IgD-negative memory B cell (primary cell): ENCODE measurements around the gene SLC45A3. TPM values are rescaled to one million over a fixed set of nuclear protein-coding genes. Genes with fewer than 3 reads are reported as not detected.
"Not testable (repeated sequence)": the region's sequence is repeated elsewhere in the genome, so short reads cannot be mapped to it uniquely, and the experiment has no call there.

Source experiments
- H3K27ac Mint-ChIP-seq, 3 donors: one replicate each; pipeline ENCODE4 v1.8.0; 2020 to 2022; ENCODE audit warnings: mild to moderate bottlenecking in 3 of 3, mixed read lengths in 3 of 3, moderate library complexity in 1 of 3
- H3K27me3 Mint-ChIP-seq: one replicate; pipeline ENCODE4 v1.8.0; 2021; ENCODE audit warnings: mixed read lengths
- H3K36me3 Mint-ChIP-seq: one replicate; pipeline ENCODE4 v1.8.0; 2020; ENCODE audit warnings: mild to moderate bottlenecking, mixed read lengths
- H3K4me1 Mint-ChIP-seq, 3 donors: one replicate each; pipeline ENCODE4 v1.8.0; 2020 to 2022; ENCODE audit warnings: mixed read lengths in 3 of 3, mild to moderate bottlenecking in 1 of 3
- H3K4me3 Mint-ChIP-seq, 4 donors: one replicate each; pipeline ENCODE4 v1.8.0; 2020 to 2022; ENCODE audit warnings: mild to moderate bottlenecking in 4 of 4, mixed read lengths in 4 of 4, moderate library complexity in 3 of 4
- H3K9me3 Mint-ChIP-seq, 3 donors: one replicate each; pipeline ENCODE4 v1.8.0; 2020 to 2021; ENCODE audit warnings: mixed read lengths in 3 of 3, mild to moderate bottlenecking in 1 of 3
- polyA plus RNA-seq: library from polyadenylated mRNA; unstranded; fragments of 300-500 nt; fragmentation: Illumina TruSeq; gene quantifications from one replicate; pipeline ENCODE4 v1.2.3, GENCODE V29; 2021

Gene SLC45A3
- polyA plus RNA-seq: 1.9 TPM

DNA sequence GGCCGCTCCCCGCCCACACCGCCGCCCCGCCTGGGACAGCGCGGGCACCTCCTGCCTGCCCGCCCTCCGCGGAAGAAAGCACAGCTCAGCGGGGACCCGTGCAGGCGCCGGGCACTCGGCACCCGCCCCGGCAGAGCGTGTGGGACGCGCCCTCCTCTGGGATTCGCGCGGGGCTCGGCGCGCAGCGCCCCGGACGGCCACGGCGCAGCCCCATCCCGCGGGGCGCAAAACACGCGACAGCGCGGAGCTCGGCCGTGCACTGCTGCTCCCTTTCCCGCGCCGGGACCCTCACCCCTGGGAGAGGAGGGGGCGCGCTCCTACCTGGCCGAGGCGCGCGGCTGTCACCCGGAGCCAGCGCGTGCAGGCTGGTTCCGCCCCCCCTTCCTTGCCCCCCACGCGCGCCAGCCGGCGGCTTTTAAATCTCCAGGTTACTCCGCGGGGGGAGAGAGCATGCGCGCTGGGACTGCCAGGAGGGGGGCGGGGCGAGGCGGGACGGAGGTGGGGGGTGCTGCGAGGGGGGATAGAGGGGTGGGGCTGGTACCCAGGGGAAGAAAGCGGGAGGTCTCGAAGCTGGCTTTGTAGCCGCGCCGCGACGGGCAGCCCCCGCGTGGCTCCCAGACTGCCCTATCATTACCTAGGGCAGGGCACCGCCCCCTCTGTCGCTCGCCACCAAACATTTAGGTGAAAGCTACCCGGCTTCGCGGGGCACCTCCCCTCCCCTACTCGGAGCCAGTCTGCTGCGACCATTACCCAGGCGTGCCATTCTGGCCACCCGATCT lies at the start of gene SLC45A3:
SLC45A3 (minus strand) TSS at position 437 of the 779 bp plus-strand sequence. CDS start 15,853 bp downstream, outside the sequence.
- Mint-ChIP-seq H3K36me3 (no peaks in the 10 kb centered on the region), H3K27me3 (no peaks in the 10 kb centered on the region), H3K27ac (peak within 1 kb of the TSS; percentile 67 to 74 (median 71)), H3K9me3 (no peaks in the 10 kb centered on the region), H3K4me3 (peak within 1 kb of the TSS; percentile 87 to 92 (median 92)), H3K4me1 (peaks cover 11 to 25% (median 17%) of the 10 kb centered on the region in 3 donors)

- Mint-ChIP-seq H3K4me1 (peaks cover 2 to 18% (median 6%) of the 10 kb centered on the region in 3 donors), H3K9me3 (no peaks in the 10 kb centered on the region), H3K27me3 (no peaks in the 10 kb centered on the region), H3K36me3 (peaks cover 4% of the 10 kb centered on the region), H3K4me3 (no peak overlapping the region), H3K27ac (no peak overlapping the region)
Measured at GRCh38 chr1:205726619-205727125, 46.4 kb upstream of the SLC45A3 start.

GRCh38 chr1:205725514-205725913 lies 45.2 kb upstream of the SLC45A3 start:
- Mint-ChIP-seq H3K27ac (peak overlapping the region in 1 of 3 donors; percentile 47), H3K9me3 (no peaks in the 10 kb centered on the region), H3K4me3 (no peak overlapping the region), H3K36me3 (peaks cover 4% of the 10 kb centered on the region), H3K4me1 (peaks cover 0 to 10% (median 0%) of the 10 kb centered on the region in 3 donors), H3K27me3 (no peaks in the 10 kb centered on the region)

GRCh38 chr1:205720740-205721139 lies 40.4 kb upstream of the SLC45A3 start:
- not testable (repeated sequence) for H3K36me3 Mint-ChIP-seq, H3K27me3 Mint-ChIP-seq, H3K4me1 Mint-ChIP-seq, H3K4me3 Mint-ChIP-seq, H3K9me3 Mint-ChIP-seq, H3K27ac Mint-ChIP-seq

- Mint-ChIP-seq H3K36me3 (peaks cover 5% of the 10 kb centered on the region), H3K27me3 (no peaks in the 10 kb centered on the region), H3K27ac (peak overlapping the region in 1 of 3 donors; percentile 31), H3K9me3 (no peaks in the 10 kb centered on the region), H3K4me3 (no peak overlapping the region), H3K4me1 (peaks cover 0 to 4% (median 3%) of the 10 kb centered on the region in 3 donors)
Measured at GRCh38 chr1:205719762-205720161, 39.5 kb upstream of the SLC45A3 start.

DNA sequence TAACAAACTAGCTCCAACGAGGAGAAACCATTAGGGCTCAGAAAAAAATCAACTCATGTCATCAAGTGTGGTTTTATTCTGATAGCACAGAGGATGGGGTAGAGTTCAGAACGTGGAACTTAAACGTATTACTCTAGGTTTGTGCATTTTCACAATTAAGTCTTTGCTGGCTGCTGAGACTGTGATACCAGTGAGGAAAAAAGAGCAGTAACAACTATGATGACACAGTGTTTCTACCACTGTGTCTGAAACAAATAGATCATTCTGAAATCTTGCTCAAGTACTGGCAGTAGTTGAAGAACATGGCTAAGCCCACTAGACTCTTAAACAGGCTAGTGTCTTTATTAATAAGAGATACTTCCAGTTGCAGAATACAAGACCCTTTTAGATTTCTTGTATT lies 38.7 kb upstream of the SLC45A3 start:
- no peak overlapping the region for H3K27ac Mint-ChIP-seq
- peaks cover 5% of the 10 kb centered on the region for H3K36me3 Mint-ChIP-seq
- H3K4me3 Mint-ChIP-seq: no peak overlapping the region
- no peaks in the 10 kb centered on the region for H3K27me3 Mint-ChIP-seq
- no peaks in the 10 kb centered on the region for H3K9me3 Mint-ChIP-seq
- peaks cover 0 to 4% (median 3%) of the 10 kb centered on the region in 3 donors for H3K4me1 Mint-ChIP-seq

DNA sequence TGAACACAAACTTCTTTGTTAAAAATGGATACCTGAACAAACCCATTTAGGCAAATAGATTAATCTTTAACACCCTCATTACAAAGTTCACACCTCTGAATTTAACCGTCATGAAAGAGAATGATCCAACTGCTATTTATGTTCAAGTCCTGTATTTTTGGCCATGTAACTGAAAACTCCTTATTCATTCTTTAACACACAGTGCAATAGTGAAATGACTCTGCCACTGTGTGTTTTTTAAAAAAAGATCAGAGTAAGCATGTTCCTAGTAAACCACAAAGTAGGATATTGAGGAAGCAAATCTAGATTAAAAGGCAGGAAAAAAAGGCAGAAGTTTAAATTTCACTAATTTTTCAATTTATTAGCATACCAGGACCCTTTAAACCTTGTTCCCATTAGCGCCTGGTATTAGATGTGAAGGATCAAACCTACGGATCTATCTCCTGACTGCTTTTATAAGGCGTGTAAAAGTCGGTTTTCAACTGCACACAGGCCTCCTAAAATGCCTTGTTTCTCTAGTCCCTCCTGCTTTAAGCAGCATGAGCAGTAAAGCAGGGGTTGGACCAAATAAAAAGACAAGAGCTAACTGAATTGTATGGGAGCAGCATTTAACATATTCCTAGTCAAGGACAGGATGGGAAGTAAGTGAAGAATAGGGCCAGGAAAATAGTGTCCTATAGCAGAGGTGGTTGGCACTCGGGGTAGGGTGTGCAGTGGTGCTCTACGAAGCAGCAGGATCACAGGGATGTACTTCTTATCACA lies 36.2 kb upstream of the SLC45A3 start:
- H3K4me3 Mint-ChIP-seq: no peak overlapping the region
- H3K36me3 Mint-ChIP-seq: peaks cover 4% of the 10 kb centered on the region
- no peaks in the 10 kb centered on the region for H3K9me3 Mint-ChIP-seq
- no peaks in the 10 kb centered on the region for H3K27me3 Mint-ChIP-seq
- peaks cover 0 to 4% (median 3%) of the 10 kb centered on the region in 3 donors for H3K4me1 Mint-ChIP-seq
- no peak overlapping the region for H3K27ac Mint-ChIP-seq

GRCh38 chr1:205715628-205716027 lies 35.3 kb upstream of the SLC45A3 start:
- H3K36me3 Mint-ChIP-seq: peaks cover 2% of the 10 kb centered on the region
- H3K27ac Mint-ChIP-seq: peak overlapping the region in 1 of 3 donors; percentile 11
- no peaks in the 10 kb centered on the region for H3K27me3 Mint-ChIP-seq
- H3K9me3 Mint-ChIP-seq: no peaks in the 10 kb centered on the region
- peaks cover 3 to 13% (median 9%) of the 10 kb centered on the region in 3 donors for H3K4me1 Mint-ChIP-seq
- no peak overlapping the region for H3K4me3 Mint-ChIP-seq

DNA sequence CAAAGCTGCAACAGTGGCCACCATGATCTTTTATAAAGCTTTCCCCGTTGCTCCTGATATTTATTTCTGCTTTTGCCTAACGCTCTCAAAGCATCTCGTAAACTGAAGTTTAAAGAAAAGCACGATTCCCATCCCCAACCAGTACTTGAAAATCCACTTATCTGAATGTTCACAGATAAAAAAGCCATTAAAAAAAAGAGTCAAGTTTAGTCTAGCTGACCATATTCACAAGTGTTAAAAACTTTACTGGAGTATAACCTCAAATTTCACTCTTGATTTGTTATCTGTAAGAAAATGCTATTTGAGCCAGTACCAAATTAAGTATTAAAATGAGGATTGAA lies 34.6 kb upstream of the SLC45A3 start:
- Mint-ChIP-seq H3K27me3 (no peaks in the 10 kb centered on the region), H3K27ac (peak overlapping the region in 1 of 3 donors; percentile 46), H3K4me1 (peaks cover 0 to 14% (median 9%) of the 10 kb centered on the region in 3 donors), H3K4me3 (no peak overlapping the region), H3K9me3 (no peaks in the 10 kb centered on the region), H3K36me3 (peaks cover 2% of the 10 kb centered on the region)

GRCh38 chr1:205714190-205714905 lies 34.0 kb upstream of the SLC45A3 start:
- H3K27ac Mint-ChIP-seq: no peak overlapping the region
- no peak overlapping the region for H3K4me3 Mint-ChIP-seq
- no peaks in the 10 kb centered on the region for H3K9me3 Mint-ChIP-seq
- H3K27me3 Mint-ChIP-seq: no peaks in the 10 kb centered on the region
- H3K36me3 Mint-ChIP-seq: peaks cover 2% of the 10 kb centered on the region
- H3K4me1 Mint-ChIP-seq: peaks cover 0 to 14% (median 9%) of the 10 kb centered on the region in 3 donors

DNA sequence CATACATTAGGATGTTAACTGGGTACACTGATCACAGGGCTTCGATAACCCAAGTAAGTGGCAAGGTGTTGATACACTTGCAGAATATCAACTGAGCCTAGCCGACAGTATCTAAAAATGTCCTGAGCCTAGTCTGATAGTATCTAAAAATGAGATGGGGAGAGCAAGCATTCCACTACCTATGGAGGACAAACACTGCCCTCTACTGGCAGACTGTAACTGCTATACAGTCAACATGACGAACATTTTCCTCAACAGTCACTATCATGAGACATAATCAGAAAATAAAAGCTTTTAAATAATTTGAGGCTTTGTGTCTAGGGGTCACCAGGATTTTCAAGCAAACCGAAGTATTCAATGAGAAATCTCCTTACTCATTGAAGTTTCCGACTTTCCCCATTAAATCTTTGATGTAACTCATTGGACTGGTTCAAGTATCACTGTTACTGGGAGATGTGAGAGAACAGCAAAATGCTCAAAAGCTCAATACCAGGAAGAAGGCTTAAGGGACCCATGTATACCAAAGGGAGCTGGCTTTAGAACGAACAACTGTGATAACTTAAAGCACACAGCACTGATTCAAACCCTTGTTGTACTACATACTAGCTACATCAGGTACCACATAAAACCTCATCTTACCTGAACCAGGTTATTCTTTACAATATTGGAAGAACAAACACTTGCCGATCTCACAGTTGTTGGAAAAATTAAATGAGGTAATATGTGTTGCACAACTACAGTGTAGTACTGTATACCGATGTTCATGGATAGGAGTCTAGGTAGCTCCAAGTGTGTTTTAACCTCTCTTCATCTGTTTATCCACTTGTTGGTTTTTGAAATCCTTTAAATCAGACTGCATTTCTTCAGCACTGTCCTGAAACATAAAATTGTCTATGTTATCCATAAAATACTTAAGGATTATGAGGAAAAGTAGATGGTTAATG lies 31.1 kb upstream of the SLC45A3 start:
- Mint-ChIP-seq H3K9me3 (no peaks in the 10 kb centered on the region), H3K27me3 (no peaks in the 10 kb centered on the region), H3K4me3 (no peak overlapping the region), H3K4me1 (peaks cover 0 to 20% (median 12%) of the 10 kb centered on the region in 3 donors), H3K27ac (no peak overlapping the region), H3K36me3 (no peaks in the 10 kb centered on the region)

DNA sequence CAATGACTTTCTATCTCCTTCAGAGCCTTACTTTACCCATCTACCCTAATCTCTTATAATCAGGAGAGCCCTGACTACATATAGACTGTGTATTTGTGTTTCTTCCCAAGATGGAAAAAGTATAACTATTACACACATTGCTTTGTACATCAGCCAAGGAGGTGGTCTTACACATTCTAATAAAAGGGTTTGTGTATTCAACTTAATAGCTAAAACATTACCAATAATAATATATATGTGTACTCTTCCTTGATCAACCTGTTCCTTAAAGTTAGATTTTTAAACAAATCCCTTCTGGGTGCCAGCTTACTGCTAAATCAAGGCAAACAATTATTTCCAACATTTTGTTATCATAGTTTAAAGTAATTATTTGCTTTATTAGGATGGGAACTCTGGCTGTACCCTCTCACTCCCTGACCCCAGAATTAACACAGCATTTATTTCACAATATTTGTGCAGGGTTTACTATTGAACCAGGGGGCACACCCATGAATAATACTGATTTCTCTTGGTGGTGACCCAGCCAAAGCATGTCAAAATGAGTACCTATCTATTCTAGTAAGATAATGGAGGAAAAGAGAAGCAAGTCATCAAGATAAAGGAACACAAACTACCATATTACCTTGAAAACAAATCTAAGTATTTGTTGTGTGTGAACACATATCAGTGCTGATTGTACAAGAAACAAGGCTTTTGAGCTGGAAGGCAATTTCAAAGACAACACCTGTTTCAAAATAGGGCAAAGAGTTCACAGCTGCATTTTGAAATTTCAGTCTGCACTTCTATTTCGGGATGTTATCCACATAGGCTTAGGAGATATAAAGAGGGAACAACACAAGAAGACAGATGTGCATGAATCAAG lies 30.1 kb upstream of the SLC45A3 start:
- Mint-ChIP-seq H3K36me3 (no peaks in the 10 kb centered on the region), H3K27me3 (no peaks in the 10 kb centered on the region), H3K27ac (peak overlapping the region in 1 of 3 donors; percentile 69), H3K4me3 (no peak overlapping the region), H3K9me3 (no peaks in the 10 kb centered on the region), H3K4me1 (peaks cover 0 to 20% (median 15%) of the 10 kb centered on the region in 3 donors)

DNA sequence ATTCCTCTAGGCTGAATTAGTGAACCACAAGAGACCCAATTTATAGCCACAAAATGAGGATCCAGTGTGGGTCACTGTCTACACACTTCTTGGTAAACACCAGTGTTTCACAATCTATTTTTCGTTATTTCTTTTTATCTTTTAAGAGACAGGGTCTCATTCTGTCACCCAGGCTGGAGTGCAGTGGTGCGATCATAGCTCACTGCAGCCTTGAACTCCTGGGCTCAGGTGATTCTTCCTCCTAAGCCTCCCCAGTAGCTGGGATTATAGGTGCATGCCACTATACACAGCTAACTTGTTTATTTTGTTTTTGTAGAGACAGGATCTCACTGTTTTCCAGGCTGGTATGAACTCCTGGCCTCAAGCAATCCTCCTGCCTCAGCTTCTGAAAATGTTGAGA lies 29.3 kb upstream of the SLC45A3 start:
- H3K27ac Mint-ChIP-seq: peak overlapping the region in 1 of 3 donors; percentile 69
- H3K27me3 Mint-ChIP-seq: no peaks in the 10 kb centered on the region
- H3K36me3 Mint-ChIP-seq: peaks cover 2% of the 10 kb centered on the region
- no peaks in the 10 kb centered on the region for H3K9me3 Mint-ChIP-seq
- no peak overlapping the region for H3K4me3 Mint-ChIP-seq
- H3K4me1 Mint-ChIP-seq: peaks cover 6 to 26% (median 23%) of the 10 kb centered on the region in 3 donors
